ENCODE results near the gene KRT85. TPM values are rescaled to one million over a fixed set of nuclear protein-coding genes. Genes with fewer than 3 reads are reported as not detected.
A peak's percentile ranks its signal among the peaks of the same experiment; 100 is the strongest.

Gene KRT85
- total and polyA plus RNA-seq, 2 donors from 2014 or later = 0.58 TPM; not detected in 1

- intact Hi-C loops (cut with DNase I) = loop anchor here (10.0 kb wide), 1 partner anchor 121 kb away; no protein-coding TSS in a partner anchor
- no peak overlapping the region for H3K4me3 ChIP-seq (ENCODE audit: low read length in 3 of 3)
- H3K27me3 ChIP-seq (ENCODE audit: control insufficient read depth, insufficient read depth, low read length) = no peaks in the 10 kb centered on the region
- H3K36me3 ChIP-seq (ENCODE audit: control insufficient read depth in 2 of 3, insufficient read depth in 3 of 3, low read length in 3 of 3) = no peaks in the 10 kb centered on the region
- TF ChIP-seq CTCF (IDR thresholded peaks at IDR 0.05; ENCODE audit: borderline replicate concordance, extremely low read depth, insufficient read depth) = no peak
- H3K9me3 ChIP-seq (ENCODE audit: control insufficient read depth in 2 of 3, insufficient read depth in 1 of 3, low read length in 3 of 3) = no peaks in the 10 kb centered on the region
- DNase-seq (peak in 1 of 5 donors; percentile 28), FAIRE-seq (no peak)
- no peak overlapping the region for H3K9ac ChIP-seq (ENCODE audit: low read length in 3 of 3)
- no peak overlapping the region for H3K27ac ChIP-seq (ENCODE audit: low read depth in 2 of 2, low read length in 2 of 2)
- H3K4me1 ChIP-seq (ENCODE audit: control insufficient read depth in 2 of 3, insufficient read depth in 2 of 3, low read depth in 1 of 3, low read length in 3 of 3) = no peaks in the 10 kb centered on the region
Measured at GRCh38 chr12:52383331-52383730, 16.1 kb upstream of the KRT85 start.

- FAIRE-seq = no peak
- no peaks in the 10 kb centered on the region for H3K36me3 ChIP-seq (ENCODE audit: control insufficient read depth in 2 of 3, insufficient read depth in 3 of 3, low read length in 3 of 3)
- no peaks in the 10 kb centered on the region for H3K4me1 ChIP-seq (ENCODE audit: control insufficient read depth in 2 of 3, insufficient read depth in 2 of 3, low read depth in 1 of 3, low read length in 3 of 3)
- no peak overlapping the region for H3K27ac ChIP-seq (ENCODE audit: low read depth in 2 of 2, low read length in 2 of 2)
- DNase-seq = no peak
- H3K9ac ChIP-seq (ENCODE audit: low read length in 3 of 3) = no peak overlapping the region
- intact Hi-C loops (cut with DNase I) = loop anchor here (10.0 kb wide), 1 partner anchor 122 kb away; no protein-coding TSS in a partner anchor
- no peaks in the 10 kb centered on the region for H3K27me3 ChIP-seq (ENCODE audit: control insufficient read depth, insufficient read depth, low read length)
- no peaks in the 10 kb centered on the region for H3K9me3 ChIP-seq (ENCODE audit: control insufficient read depth in 2 of 3, insufficient read depth in 1 of 3, low read length in 3 of 3)
- TF ChIP-seq CTCF (IDR thresholded peaks at IDR 0.05; ENCODE audit: borderline replicate concordance, extremely low read depth, insufficient read depth) = no peak
- H3K4me3 ChIP-seq (ENCODE audit: low read length in 3 of 3) = no peak overlapping the region
Measured at GRCh38 chr12:52382854-52383253, 15.6 kb upstream of the KRT85 start.

- no peak for FAIRE-seq
Measured at GRCh38 chr12:52381206-52381605, 13.9 kb upstream of the KRT85 start.

More at GRCh38 chr12:52381206-52381605, 13.9 kb upstream of the KRT85 start:
- no peaks in the 10 kb centered on the region for H3K9me3 ChIP-seq (ENCODE audit: control insufficient read depth in 2 of 3, insufficient read depth in 1 of 3, low read length in 3 of 3)
- TF ChIP-seq CTCF (IDR thresholded peaks at IDR 0.05; ENCODE audit: borderline replicate concordance, extremely low read depth, insufficient read depth) = no peak
- no peak overlapping the region for H3K4me3 ChIP-seq (ENCODE audit: low read length in 3 of 3)
- no peak overlapping the region for H3K9ac ChIP-seq (ENCODE audit: low read length in 3 of 3)
- no peaks in the 10 kb centered on the region for H3K36me3 ChIP-seq (ENCODE audit: control insufficient read depth in 2 of 3, insufficient read depth in 3 of 3, low read length in 3 of 3)
- H3K27ac ChIP-seq (ENCODE audit: low read depth in 2 of 2, low read length in 2 of 2) = no peak overlapping the region
- no peaks in the 10 kb centered on the region for H3K27me3 ChIP-seq (ENCODE audit: control insufficient read depth, insufficient read depth, low read length)
- intact Hi-C loops (cut with DNase I) = loop anchor here (10.0 kb wide), 1 partner anchor 124 kb away; no protein-coding TSS in a partner anchor
- H3K4me1 ChIP-seq (ENCODE audit: control insufficient read depth in 2 of 3, insufficient read depth in 2 of 3, low read depth in 1 of 3, low read length in 3 of 3) = no peaks in the 10 kb centered on the region
- no peak for DNase-seq

Data from kidney (tissue), 14 donors.